Muscle of leg (tissue), 11 donors: ENCODE data around the gene TIE1. TPM values are rescaled to one million over a fixed set of nuclear protein-coding genes. Genes with fewer than 3 reads are reported as not detected.

Experiments
- DNase-seq: peaks from one replicate; pipeline ENCODE4 v3.0.0; 2013
- H3K27ac ChIP-seq: one replicate; pipeline ENCODE4 v1.5.1; 2013; ENCODE audit warnings: mild to moderate bottlenecking, low read length, control low read depth
- H3K27me3 ChIP-seq: one replicate; pipeline ENCODE4 v1.6.1; 2013; ENCODE audit warnings: low read length; ENCODE audit not compliant: control insufficient read depth, insufficient read depth
- H3K36me3 ChIP-seq: one replicate; pipeline ENCODE4 v1.6.1; 2013; ENCODE audit warnings: low read length; ENCODE audit not compliant: control insufficient read depth, insufficient read depth
- H3K4me1 ChIP-seq: one replicate; pipeline ENCODE4 v1.6.1; 2013; ENCODE audit warnings: low read length; ENCODE audit not compliant: control insufficient read depth, insufficient read depth
- H3K4me3 ChIP-seq: one replicate; pipeline ENCODE4 v1.5.1; 2013; ENCODE audit warnings: low read length, control low read depth
- H3K9me3 ChIP-seq: replicated peaks from 2 replicates; pipeline ENCODE4 v1.6.1; 2013; ENCODE audit warnings: low read depth, low read length; ENCODE audit not compliant: control insufficient read depth
- WGBS: methylation state at CpG from one replicate; pipeline ENCODE4 v1.1.5; 2013; ENCODE audit warnings: missing lambda C conversion rate; ENCODE audit not compliant: insufficient coverage; 5-methylcytosine and 5-hydroxymethylcytosine counted together
- polyA plus RNA-seq, 8 donors: library from polyadenylated mRNA; unstranded; fragments of 120-200 nt; gene quantifications; one replicate each; pipeline versions ENCODE4 v1.2.1 to v1.2.3, GENCODE V29; 2013; ENCODE audit warnings: inconsistent platforms in 1 of 8, low replicate concordance in 1 of 8; ENCODE audit not compliant: insufficient read length in 8 of 8, insufficient read depth in 1 of 8
- total RNA-seq: library from RNA; stranded (reverse); fragments of 120-200 nt; gene quantifications from one replicate; pipeline ENCODE4 v1.2.4, GENCODE V29; 2013

TIE1 gene
- total and polyA plus RNA-seq, 9 donors: 32.7 to 58.0 (median 44.5) TPM

GRCh38 chr1:43274125-43274803, 26.5 kb upstream of the TIE1 start:
- peak; percentile 46 for DNase-seq
- no peaks in the 10 kb centered on the region for H3K36me3 ChIP-seq
- H3K27me3 ChIP-seq: peaks cover 18% of the 10 kb centered on the region
- WGBS: 34% methylated on average over 5 of the region's 11 CpGs
- no peak overlapping the region for H3K4me3 ChIP-seq
- peak overlapping the region; percentile 9 for H3K27ac ChIP-seq
- H3K9me3 ChIP-seq: no peaks in the 10 kb centered on the region
- H3K4me1 ChIP-seq: peaks cover 13% of the 10 kb centered on the region

GRCh38 chr1:43274804-43275180, 26.0 kb upstream of the TIE1 start:
- peaks cover 15% of the 10 kb centered on the region for H3K27me3 ChIP-seq
- 93% methylated on average over 5 of the region's 8 CpGs for WGBS
- H3K4me3 ChIP-seq: no peak overlapping the region
- H3K9me3 ChIP-seq: no peaks in the 10 kb centered on the region
- no peak for DNase-seq
- peaks cover 13% of the 10 kb centered on the region for H3K4me1 ChIP-seq
- H3K36me3 ChIP-seq: no peaks in the 10 kb centered on the region
- H3K27ac ChIP-seq: no peak overlapping the region

- Histone ChIP-seq H3K36me3 (no peaks in the 10 kb centered on the region), H3K4me1 (peaks cover 7% of the 10 kb centered on the region), H3K27ac (no peak overlapping the region), H3K9me3 (no peaks in the 10 kb centered on the region), H3K4me3 (no peak overlapping the region), H3K27me3 (peaks cover 7% of the 10 kb centered on the region)
- WGBS: 74% methylated on average over 8 of the region's 12 CpGs
- no peak for DNase-seq
These were observed 24.8 kb upstream of the TIE1 start for GRCh38 chr1:43275826-43276620.

- 52% methylated on average over 4 of the region's 7 CpGs for WGBS
- H3K4me1 ChIP-seq: peaks cover 7% of the 10 kb centered on the region
- no peaks in the 10 kb centered on the region for H3K36me3 ChIP-seq
- H3K4me3 ChIP-seq: no peak overlapping the region
- H3K9me3 ChIP-seq: no peaks in the 10 kb centered on the region
- peak; percentile 15 for DNase-seq
- no peak overlapping the region for H3K27ac ChIP-seq
- H3K27me3 ChIP-seq: peaks cover 5% of the 10 kb centered on the region
These were observed 24.1 kb upstream of the TIE1 start for GRCh38 chr1:43276673-43277072.

GRCh38 chr1:43277116-43277876, 23.5 kb upstream of the TIE1 start:
- Histone ChIP-seq H3K36me3 (no peaks in the 10 kb centered on the region), H3K27me3 (peaks cover 5% of the 10 kb centered on the region), H3K4me3 (no peak overlapping the region), H3K4me1 (peaks cover 7% of the 10 kb centered on the region), H3K27ac (no peak overlapping the region), H3K9me3 (no peaks in the 10 kb centered on the region)
- WGBS: 74% methylated on average over 4 of the region's 7 CpGs
- no peak for DNase-seq

- 93% methylated on average over 4 of the region's 5 CpGs for WGBS
- DNase-seq: no peak
- no peak overlapping the region for H3K27ac ChIP-seq
These were observed 21.6 kb upstream of the TIE1 start for GRCh38 chr1:43279161-43279560.

GRCh38 chr1:43279666-43280065, 21.1 kb upstream of the TIE1 start:
- Histone ChIP-seq H3K4me1 (no peaks in the 10 kb centered on the region), H3K36me3 (no peaks in the 10 kb centered on the region), H3K9me3 (no peaks in the 10 kb centered on the region), H3K4me3 (no peak overlapping the region), H3K27ac (no peak overlapping the region), H3K27me3 (peaks cover 5% of the 10 kb centered on the region)
- 82% methylated on average over 6 of the region's 6 CpGs for WGBS
- no peak for DNase-seq

More at GRCh38 chr1:43279161-43279560, 21.6 kb upstream of the TIE1 start:
- Histone ChIP-seq H3K4me3 (no peak overlapping the region), H3K36me3 (no peaks in the 10 kb centered on the region), H3K27me3 (peaks cover 5% of the 10 kb centered on the region), H3K9me3 (no peaks in the 10 kb centered on the region), H3K4me1 (peaks cover 5% of the 10 kb centered on the region)

- WGBS: 15% methylated on average over 2 of the region's 2 CpGs
- Histone ChIP-seq H3K27ac (no peak overlapping the region), H3K36me3 (no peaks in the 10 kb centered on the region), H3K4me1 (no peaks in the 10 kb centered on the region), H3K4me3 (no peak overlapping the region), H3K9me3 (no peaks in the 10 kb centered on the region), H3K27me3 (peaks cover 7% of the 10 kb centered on the region)
- no peak for DNase-seq
These were observed 20.1 kb upstream of the TIE1 start for GRCh38 chr1:43280692-43281091.

GRCh38 chr1:43282220-43283195, 18.3 kb upstream of the TIE1 start:
- H3K4me1 ChIP-seq: no peaks in the 10 kb centered on the region
- H3K27ac ChIP-seq: no peak overlapping the region
- peaks cover 4% of the 10 kb centered on the region for H3K27me3 ChIP-seq
- H3K36me3 ChIP-seq: no peaks in the 10 kb centered on the region
- H3K9me3 ChIP-seq: no peaks in the 10 kb centered on the region
- H3K4me3 ChIP-seq: no peak overlapping the region
- 82% methylated on average over 12 of the region's 15 CpGs for WGBS
- no peak for DNase-seq
